Ammon's horn (tissue), 1 donor: Measurements from ENCODE around the gene EXOC3.
"Not testable (repeated sequence)": the region's sequence is repeated elsewhere in the genome, so short reads cannot be mapped to it uniquely, and the experiment has no call there.

ENCODE experiments used
- DNase-seq: peaks from one replicate; pipeline ENCODE4 v3.0.0-alpha.2; 2016; ENCODE audit warnings: low spot score

EXOC3 gene

DNA sequence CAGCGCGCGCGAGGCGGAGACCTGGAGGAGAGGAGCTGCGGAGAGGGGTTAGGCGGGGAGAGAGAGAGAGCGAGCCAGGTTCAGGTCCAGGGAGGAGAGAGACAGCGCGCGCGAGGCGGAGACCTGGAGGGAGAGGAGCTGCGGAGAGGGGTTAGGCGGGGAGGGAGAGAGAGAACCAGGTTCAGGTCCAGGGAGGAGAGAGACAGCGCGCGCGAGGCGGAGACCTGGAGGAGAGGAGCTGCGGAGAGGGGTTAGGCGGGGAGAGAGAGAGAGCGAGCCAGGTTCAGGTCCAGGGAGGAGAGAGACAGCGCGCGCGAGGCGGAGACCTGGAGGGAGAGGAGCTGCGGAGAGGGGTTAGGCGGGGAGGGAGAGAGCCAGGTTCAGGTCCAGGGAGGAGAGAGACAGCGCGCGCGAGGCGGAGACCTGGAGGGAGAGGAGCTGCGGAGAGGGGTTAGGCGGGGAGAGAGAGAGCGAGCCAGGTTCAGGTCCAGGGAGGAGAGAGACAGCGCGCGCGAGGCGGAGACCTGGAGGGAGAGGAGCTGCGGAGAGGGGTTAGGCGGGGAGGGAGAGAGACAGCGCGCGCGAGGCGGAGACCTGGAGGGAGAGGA, 31.4 kb downstream of the EXOC3 start:
- not testable (repeated sequence) for DNase-seq

DNA sequence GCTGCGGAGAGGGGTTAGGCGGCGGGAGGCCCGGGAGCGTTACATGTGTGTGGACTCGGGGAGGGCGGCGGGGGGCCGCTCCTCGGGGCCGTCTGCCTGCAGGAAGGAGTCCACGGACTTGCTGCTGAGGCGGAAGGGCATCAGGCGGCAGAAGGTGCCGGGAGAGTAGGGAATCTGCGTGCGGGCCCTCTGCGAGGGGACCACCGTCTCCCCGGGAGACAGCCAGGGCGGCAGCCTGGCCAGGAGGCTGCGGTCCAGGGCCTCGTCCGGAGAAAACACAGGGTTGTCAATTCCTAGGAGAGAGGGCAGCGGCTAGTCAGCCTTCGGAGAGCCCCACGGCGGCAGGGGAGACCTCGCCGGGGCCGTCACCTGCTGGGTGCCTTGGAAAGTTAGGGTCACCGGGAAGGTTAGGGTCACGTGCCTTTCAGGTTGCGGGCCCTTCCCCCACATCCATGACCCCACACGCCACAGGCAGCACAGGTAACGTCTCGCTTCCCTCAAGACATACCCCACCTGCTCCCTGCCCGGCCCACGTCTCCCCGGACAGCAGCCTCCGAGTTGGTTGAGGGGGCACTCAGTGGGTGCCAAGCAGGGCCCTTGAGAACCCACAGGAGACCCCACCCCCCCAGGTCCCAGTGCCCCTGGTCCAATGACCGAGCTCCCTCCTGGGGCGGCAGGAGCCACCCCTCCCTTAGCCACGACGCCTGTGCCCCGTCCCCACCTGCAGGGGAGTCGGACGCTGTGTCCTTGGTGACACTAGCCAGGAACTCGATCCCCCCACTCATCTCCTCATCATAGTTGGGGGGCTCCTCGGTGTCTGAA, 32.1 kb downstream of the EXOC3 start:
- no peak for DNase-seq

DNA sequence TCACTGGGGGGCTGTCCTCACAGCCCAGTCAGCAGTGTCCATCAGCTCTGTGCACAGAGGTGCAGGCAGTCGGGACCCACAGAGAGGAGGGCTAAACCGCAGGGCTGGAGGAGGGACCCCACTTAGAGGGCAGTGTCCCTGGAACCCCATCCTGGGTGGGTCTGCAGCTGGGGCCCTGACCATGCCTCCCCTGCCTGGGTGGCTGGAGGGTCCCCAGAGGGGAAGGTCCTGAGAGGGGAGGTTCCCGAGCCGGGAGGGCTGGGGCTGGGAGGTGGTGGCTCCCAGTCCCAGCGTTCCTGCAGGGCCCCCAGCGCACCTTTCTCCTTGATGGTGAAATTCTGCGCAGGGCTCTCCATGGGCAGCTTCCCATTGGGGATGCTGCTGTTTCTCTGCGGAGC, 32.7 kb downstream of the EXOC3 start:
- DNase-seq = no peak

DNA sequence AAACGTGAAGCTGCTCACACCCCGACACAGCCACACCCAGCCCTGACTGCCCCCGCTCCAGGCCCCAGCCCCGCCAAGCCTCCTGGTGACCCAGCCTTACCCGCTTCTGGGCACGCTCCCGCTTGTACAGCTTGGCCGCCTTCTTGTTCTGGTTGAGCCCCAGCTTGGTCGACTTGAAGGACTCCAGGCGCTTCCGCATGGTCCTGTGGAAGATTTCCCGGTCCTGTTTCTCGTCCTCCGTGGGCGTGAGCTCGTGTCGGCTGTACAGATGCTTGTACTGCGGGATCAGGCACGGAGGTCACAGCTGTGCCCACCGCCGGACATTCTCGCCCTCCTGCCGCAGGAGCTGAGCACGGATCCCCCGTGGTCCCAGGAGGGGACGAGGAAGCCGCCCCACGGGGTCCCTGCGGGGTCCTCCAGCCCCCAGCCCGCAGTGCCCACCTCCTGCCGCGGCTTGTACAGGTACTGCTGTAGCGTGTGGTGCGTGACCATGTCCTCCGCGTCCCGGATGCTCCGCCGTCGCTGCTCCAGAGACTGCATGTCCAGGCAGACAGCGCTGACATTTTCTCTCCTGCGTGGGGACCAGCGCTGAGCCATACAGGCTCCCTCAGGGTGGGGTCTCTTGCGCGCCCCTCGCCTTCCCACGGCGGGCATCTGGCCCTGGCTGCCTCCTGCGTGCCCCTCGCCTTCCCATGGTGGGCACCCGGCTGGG, 33.3 kb downstream of the EXOC3 start:
- no peak for DNase-seq

DNA sequence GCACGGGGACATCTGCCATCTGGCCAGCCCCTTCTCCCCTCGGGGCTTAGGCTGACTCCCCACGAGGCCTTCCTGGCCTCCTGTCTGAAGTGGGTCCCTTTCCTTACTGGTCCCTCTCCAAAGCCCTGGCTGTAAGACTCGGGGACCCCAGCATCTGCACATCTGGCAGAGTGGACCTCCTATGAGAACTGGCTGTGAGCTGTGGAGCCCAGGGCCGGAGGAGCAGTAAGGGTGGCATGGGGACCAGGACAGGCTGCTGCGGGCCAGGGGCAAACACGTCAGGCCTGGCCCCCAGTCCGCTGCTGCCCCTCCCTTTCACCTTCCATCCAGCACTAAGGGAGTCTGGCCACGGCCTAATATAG, 33.8 kb downstream of the EXOC3 start:
- DNase-seq = no peak

DNA sequence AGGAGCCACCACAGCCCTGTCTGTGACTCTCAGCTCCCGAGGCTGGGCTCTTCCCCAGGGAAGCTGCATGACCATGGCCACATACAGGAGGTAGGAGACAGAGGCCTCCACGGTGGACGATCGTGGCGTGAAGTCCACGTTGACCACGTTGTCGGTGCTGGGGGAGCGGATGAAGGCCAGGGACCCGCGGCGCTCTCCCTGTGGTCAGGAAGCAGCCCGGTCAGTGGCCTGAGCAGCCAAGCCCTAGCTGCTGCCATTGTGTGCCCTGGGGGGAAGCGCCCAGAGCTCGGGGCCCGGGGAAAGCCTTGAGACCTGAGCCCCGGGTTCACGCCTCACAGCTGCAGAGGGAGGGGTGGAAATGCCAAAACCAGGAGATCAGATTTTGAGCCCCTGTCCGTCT, 34.3 kb downstream of the EXOC3 start:
- no peak for DNase-seq

DNA sequence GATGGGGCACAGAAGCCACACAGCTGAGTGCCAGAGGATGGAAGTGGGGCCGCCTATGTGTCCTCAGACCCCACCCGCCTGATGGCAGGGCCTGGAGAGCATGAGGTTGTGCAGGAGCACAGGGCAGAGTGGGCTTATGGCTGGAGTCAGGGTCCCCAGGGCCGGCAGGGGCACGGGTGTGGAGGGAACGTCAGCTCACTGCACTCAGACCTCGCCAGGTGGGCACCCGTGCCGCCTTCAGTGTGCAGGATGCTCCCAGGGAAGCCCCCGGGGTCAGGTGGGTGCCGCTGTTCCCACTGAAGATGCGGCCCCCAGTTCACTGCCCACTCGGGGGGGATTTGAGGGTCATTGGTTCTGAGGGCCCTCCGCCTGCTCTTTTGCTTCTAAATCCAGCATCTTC, 34.9 kb downstream of the EXOC3 start:
- no peak for DNase-seq

DNA sequence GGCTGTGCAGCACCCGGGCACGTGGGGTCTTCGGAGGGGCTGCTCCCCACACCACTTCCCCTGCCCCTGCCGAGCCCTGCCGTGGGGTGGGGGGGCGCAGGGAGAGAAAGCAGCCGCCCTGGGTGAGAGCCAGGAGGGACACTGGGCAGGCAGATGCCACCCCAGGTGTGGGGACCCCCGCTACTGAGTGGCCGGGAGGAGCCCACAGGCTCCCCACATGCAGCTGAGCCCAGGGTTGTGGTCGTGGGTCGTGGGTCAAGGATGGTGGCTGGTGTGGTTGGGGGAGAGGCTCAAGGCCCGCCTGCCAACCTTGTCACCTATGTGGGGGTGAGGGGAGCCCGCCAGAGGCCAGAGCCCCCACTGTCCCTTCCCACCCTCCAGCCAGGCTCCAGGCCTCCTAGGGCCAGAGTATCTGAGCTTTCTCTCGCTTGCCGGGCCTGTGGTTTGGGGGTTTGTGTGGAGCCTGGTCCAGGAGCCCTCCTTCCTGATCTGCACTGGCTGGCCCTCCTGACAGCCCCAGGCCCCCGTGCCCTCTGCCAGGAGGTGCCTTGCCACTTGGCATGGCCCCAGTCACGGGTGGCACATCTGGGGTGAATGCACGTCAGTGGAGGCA, 35.5 kb downstream of the EXOC3 start:
- no peak for DNase-seq

DNA sequence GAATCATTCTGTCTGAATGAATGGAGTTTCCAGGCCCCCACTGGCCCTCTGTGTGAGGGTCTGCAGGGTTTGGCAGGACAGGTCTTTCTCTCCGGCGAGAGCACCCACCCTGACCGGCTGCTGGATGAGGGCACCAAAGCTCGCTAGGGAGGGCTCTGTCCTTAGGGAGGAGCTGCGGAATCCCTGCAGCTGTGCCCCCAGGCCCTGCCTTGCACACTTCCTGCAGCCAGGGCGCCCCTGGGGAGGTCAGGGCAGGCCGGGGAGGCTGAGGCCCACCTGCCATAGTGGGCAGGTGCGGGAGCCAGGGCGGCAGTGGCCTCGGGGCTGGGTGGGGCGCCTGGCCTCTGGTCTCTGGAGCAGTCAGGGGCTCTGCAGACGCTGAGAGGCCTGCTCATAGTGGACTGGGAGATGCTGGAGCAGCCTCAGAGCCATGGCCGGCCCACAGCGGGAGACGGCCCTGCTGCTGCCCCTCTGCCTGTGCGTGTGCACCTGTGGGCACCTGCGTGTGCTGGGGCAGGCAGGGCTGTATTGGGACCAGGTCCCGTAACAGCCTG, 36.1 kb downstream of the EXOC3 start:
- DNase-seq = no peak

DNA sequence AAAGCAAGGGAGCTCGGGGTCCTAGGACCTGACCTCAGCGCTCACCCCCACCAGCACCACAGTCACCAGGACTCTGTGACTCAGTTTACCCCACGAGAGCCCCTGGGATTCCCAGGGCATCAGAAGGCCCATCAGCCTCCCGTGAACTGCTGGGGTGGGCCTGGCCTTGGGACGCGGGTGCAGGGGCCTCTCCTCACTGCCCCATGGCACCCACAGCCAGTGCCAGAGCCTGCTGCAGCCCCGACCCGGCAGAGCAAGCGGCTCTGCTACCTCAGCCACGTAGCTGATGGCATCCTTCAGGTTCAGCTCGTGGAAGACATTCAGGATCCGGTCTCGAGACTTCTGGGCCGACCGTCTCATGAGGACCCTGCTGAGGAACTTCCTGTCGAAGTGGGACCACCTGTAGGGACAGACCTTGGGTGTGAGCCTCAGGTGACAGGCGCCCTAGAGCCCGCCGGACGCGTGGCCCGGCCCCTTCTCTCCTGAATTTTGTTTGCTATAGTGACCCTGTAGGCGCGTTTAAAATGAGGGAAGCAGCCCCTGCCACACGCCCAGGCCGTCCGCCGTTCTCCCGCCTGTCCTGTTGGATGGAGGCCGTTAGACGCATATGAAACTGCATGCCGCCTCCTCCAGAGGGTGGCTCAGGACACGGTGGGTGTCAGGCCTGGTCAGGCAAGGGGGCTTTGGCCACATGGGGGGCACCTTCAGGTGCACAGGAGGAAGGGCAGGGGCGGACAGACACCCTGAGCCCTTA, 36.8 kb downstream of the EXOC3 start:
- DNase-seq = no peak

DNA sequence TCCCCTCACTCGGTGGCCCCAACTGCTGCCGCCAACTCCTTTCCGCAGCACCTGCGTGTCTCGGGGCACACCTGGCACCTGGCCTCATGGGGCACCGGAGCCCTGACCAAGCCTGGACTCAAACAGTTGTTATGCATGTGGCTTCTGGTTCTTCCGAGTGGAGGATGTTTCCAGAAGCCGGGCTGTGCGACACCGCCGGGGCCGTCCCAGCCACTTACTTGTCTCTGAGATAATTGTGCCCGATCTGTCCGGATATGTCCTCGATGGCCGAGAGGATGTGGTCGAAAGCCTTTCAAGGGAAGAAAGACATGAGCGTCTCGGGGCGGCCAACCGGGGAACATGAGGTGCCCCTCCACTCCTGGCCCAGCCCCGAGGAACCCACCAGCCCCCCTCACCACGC, 38.4 kb downstream of the EXOC3 start:
- no peak for DNase-seq

DNA sequence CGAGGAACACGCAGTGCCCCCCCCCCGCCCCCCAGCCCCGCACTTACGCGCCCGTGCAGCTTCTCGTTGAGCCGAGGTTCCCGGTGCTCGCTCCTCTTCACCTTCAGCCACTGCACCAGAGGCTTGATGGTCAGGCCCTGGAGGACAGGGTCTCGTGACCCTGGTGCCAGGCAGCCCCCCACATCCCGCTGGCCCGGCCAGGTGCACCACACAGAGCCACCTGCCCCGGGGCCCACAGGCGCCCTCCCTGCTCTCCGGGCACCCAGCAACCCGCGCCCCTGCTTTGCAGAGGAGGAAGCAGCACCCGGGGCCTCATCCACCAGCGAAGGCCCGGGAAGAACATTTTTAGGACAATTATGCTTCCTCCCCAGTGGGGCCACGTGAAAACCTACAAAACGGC, 39.0 kb downstream of the EXOC3 start:
- DNase-seq = no peak

DNA sequence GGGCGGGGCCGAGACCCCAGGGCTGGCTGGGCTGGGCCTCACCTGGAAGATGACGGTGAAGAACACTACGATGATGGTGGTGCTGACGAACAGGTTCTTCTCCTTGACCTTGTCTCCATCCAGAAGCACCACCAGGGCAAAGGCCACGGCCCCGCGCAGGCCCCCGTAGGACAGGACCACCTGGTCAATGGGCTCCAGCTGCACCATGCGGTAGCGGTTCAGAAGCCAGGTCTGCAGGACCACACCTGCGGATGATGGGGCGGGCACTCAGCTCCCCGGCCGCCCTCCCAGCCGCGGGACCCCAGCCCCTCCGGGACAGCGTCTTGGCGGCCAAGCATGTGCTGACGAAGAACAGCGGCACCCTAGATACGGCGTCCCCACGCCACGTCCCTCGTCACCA, 39.5 kb downstream of the EXOC3 start:
- no peak for DNase-seq

DNA sequence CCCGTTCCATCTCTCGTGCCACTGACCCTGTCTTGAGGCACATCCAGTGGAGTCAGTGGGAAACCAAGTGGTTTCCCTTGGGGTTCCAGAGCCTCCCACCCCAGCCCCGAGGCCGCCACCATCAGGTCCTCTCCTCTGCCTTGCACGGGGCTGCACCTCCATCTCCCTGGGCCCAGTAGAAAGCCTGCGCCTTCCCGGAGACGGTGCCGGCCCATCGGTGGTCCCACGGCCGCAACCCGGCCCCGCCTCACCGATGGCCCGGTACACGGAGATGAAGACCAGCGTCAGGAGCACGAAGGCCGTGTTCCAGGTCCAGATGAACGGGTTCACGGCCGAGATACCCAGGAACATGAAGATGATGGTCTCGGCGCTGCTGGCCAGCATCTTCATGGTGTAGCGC, 40.0 kb downstream of the EXOC3 start:
- DNase-seq = no peak

DNA sequence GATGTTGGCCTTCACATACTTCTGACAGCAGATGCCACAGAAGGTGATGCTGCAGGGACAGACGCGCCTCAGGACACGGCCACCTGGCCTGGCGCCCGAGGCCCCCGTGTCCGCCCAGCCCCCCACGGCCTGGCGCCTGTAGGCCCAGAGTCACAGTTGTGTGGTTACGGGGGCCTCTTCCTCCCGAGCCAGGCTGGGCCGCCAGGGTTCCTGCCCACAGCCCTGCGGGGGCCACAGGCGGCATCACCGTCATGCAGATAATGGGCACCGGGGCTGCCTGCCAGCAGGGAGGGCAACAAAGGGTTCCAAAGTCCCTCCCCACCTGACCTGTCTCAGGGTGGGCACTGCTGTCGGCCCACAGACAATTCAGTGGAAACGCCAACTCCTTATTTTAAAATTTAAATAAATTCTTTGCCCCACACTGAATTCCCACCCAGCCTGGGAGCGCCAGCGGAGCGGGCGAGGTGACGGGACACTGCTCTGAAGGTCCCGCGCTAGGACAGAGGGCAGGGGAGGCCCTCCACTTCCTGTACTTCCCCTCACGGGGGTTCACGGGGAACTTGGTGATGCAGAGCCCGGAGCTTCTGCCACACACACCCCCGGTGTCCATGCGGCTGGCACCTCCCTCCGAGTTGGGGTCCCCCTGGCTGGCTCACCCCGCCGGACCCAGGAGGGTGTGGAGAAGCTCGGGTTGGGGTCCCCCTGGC, 40.6 kb downstream of the EXOC3 start:
- no peak for DNase-seq

DNA sequence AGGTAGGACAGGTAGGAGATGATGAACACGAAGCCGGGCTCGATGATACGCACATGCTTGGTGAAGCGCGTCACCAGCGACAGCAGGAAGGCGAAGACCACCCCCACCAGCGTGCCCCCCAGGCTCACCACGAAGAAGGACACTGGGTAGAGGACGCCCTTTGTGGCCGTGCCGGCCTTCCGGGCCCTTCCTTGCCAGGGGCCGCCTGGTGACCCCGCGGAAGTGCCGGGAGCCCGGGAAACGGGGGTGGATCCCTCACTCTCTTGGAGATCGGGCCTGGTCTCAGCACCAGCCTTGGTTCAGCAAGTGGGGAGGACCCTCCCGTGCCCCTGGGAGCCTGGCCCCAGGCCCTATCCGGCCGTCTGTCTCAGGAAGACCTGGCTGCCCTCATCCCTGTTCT, 41.6 kb downstream of the EXOC3 start:
- no peak for DNase-seq

DNA sequence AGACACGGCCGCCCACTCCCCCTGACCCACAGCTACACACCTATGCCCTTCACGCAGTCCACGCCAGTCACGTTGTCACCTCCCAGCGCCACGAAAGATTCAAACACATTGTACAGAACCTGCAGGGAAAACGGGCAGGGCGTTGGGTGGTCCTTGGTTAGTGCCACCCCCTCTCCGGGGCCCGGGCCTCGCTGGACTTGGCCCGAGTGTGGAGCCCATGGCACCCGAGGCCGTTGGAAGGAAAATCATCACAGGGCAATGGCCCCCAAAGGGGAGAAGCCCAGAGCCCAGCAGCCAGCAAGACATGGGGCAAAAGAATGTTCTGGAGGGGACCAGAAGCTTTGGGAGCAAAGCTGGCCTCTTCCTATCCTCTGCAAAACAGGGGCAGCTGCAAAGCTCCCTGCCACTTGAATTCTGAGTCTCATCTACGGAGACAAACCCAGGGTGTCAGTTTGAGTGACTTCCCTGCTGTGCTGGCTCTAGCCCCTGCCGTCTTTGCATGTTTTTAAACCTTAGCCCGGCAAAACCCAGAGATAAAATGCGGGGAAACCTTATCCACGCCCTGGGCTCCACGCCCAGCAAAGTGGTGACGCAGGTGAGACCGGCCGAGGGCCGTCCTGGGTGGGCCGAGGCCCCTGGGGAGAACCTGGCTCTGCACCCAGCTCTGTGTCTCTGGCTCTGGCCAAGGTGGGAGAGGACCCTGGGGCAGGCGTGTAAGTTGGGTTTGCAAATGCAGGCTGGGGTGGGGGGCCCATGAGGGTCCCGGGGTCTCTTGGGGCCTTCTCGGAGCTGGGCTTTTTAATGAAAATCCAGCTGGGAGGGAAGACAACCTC, 42.4 kb downstream of the EXOC3 start:
- no peak for DNase-seq

DNA sequence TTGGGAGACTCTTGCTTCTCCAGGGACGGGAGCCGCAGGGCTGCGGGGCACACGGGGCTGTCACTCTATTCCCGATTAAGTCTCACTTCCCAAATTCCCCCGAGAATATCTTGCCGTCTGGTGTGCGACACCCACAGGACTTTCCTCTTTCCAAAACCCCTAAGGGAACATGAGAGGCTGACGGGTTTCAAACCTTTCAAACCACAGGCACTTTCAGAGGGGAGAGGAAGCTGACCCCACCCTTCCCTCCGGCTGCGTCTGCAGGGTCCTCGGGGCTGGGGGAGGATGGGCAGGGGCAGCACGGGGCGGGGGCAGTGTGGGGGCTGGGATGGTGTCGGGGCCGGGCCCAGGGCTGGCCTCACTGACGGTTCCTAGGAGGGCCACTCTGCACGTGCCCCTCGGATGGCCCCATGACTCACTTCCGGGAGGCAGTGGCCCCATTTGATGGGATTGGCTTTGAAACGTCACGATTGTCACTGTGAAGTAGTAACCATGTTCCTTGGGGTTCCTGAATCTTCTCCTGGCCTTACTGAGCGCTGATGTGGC, 43.0 kb downstream of the EXOC3 start:
- no peak for DNase-seq

DNA sequence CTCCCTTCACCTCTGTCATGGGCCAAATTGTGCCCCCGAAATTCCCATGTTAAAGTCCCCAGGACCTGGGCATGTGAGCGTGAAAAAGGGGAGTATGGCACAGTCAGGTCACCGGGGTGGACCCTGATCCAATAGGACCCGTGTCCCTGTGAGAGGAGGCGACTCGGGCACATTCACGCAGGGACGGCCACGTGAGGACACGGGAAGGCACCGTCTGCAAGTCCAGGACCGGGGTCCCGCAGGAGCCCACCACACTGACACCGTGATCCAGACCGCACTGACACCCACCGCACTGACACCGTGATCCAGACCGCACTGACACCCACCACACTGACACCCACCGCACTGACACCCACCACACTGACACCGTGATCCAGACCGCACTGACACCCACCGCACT, 43.6 kb downstream of the EXOC3 start:
- not testable (repeated sequence) for DNase-seq

DNA sequence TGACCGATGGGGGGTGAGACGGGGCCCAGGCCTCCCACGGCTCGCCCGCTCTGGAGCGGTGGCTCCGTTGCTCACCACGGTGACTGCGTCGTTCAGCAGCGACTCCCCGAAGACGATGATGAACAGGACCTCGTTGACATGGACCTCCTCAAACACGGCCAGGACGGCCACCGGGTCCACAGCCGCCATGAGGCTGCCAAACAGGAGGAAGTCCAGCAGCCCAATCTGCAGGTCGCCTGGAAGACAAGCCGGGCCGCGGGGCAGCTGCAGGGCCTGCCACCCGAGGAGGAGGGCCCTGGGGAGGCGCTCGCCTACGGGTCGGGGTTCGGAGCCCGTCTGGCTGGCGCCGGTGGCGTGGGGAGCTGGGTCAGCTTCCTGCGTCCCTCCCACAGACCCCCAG, 45.3 kb downstream of the EXOC3 start:
- no peak for DNase-seq
